ENCODE results near the gene VPS9D1.
A peak's percentile ranks its signal among the peaks of the same experiment; 100 is the strongest.
"Not testable (repeated sequence)": the region's sequence is repeated elsewhere in the genome, so short reads cannot be mapped to it uniquely, and the experiment has no call there.

VPS9D1 gene

GRCh38 chr16:89693931-89694783 is 26.5 kb downstream of the VPS9D1 start:
- no peak for DNase-seq (ENCODE audit: low read depth in 2 of 2)

GRCh38 chr16:89693289-89693731 is 27.4 kb downstream of the VPS9D1 start:
- no peak for DNase-seq (ENCODE audit: low read depth in 2 of 2)

DNA sequence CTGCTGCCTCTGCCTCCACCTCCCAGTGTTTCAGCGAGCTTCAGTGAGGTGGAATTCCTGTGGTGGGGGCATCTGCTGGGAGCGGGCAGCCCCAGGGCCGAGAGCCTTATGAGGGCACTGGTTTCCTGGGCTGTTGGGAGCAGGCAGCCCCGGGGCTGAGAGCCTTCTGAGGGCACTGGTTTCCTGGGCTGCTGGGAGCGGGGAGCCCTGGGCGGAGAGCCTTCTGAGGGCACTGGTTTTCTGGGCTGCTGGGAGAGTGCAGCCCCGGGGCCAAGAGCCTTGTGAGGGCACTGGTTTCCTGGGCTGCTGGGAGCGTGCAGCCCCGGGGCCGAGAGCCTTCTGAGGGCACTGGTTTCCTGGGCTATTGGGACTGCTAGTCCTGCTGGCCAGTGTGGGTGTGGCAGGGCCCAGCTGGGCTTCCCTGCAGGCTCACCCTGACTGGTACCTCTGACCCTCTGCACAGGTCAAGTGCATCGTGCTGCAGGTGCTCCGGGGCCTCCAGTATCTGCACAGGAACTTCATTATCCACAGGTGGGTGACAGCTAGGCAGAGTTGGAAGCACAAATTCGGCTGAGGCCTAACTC is 28.6 kb downstream of the VPS9D1 start:
- no peak for DNase-seq (ENCODE audit: low read depth in 2 of 2)

GRCh38 chr16:89691231-89691985 is 29.3 kb downstream of the VPS9D1 start:
- DNase-seq (ENCODE audit: low read depth in 2 of 2), result no peak

- no peak for DNase-seq (ENCODE audit: low read depth in 2 of 2)
These were observed 30.3 kb downstream of the VPS9D1 start for GRCh38 chr16:89690392-89690901.

- not testable (repeated sequence) for DNase-seq (ENCODE audit: low read depth in 2 of 2)
These were observed 31.1 kb downstream of the VPS9D1 start for GRCh38 chr16:89689621-89690020.

DNA sequence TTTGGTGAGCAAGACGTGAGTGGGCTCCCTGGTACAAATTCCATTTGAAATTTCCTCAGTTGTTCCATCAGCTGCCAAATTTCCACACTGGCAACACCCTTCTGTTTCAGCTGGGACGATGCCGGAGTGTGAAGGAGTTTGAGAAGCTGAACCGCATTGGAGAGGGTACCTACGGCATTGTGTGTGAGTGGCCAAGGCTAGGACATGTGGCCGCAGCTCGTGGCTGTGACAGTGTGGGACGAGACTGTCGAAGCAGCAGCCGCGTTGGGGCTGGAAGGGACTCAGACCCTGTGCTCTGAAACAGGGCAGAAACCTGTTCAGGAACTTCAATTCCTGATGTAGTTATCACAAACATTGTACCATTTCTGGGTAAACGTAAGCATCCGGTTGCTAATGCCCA is 31.6 kb downstream of the VPS9D1 start:
- no peak for DNase-seq (ENCODE audit: low read depth in 2 of 2)

DNA sequence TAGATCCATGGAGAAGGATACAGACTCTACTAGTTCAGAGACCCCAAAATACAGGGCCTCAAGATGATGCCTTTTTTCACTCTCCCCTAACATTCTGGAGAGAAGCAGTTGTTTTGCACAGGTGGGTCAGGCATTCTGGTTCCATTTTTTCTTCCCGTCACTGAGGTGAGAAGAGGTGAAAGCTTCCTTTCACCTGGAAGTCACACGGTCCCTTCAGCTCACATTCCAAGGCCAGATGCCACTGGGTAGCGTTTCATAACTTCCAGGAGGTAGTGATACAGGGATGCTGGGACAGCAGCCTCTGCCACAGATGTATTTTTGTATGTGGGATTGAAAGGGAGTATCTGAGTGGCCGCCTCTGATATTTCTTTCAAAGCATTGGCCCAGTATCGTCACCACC is 32.3 kb downstream of the VPS9D1 start:
- no peak for DNase-seq (ENCODE audit: low read depth in 2 of 2)

DNA sequence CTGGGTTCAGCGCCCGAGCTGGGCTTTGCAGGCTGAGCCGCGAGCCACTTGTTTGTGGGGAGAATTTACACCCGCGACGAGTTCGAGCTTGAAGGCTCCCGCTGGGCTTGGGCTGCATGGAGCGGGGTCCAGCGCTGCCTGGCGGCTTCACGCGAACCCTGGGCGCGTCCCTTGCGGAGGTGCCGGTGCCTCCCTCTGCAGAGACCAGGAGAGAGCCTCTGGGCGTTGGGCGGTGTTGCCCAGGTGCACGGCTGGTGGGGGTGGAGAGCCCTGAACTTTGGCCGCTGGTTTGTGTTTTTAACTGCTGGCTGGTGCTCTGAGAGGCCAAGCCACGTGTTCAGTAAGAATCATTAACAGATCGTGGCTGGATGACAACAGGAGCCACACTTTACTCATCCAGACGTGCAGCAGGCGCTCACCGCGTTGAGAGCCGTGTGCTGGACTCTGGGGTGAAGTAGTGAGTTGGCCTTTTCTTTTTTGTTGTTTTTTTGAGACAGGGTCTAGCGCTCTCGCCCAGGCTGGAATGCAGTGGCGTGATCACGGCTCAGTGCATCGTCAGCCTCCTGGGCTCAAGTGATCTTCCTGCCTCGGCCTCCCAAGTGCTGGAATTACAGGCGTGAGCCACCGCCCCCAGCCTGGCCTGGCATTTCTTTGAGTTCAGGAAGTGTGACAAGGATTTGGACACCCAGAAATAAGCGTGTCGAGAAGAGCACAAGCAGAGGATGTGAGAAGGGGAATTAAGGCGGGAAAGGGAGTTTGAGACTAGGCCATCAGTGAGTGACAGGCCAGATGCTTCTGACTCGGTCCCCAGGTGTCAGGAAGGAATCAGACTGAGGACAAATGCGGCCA is 33.4 kb downstream of the VPS9D1 start:
- DNase-seq (ENCODE audit: low read depth in 2 of 2), result no peak

- peak; percentile 85 to 87 for DNase-seq (ENCODE audit: low read depth in 2 of 2)
These were observed 34.1 kb downstream of the VPS9D1 start, which contains the start of gene CDK10 for GRCh38 chr16:89686520-89687091. Gene CDK10 (plus strand): TSS chr16:89686689. CDS start chr16:89686711, 22 bp downstream.

- DNase-seq (ENCODE audit: low read depth in 2 of 2), result no peak
These were observed 34.8 kb downstream of the VPS9D1 start for GRCh38 chr16:89685916-89686315.

GRCh38 chr16:89678258-89678657 is 42.4 kb downstream of the VPS9D1 start:
- no peak for DNase-seq (ENCODE audit: low read depth in 2 of 2)

DNA sequence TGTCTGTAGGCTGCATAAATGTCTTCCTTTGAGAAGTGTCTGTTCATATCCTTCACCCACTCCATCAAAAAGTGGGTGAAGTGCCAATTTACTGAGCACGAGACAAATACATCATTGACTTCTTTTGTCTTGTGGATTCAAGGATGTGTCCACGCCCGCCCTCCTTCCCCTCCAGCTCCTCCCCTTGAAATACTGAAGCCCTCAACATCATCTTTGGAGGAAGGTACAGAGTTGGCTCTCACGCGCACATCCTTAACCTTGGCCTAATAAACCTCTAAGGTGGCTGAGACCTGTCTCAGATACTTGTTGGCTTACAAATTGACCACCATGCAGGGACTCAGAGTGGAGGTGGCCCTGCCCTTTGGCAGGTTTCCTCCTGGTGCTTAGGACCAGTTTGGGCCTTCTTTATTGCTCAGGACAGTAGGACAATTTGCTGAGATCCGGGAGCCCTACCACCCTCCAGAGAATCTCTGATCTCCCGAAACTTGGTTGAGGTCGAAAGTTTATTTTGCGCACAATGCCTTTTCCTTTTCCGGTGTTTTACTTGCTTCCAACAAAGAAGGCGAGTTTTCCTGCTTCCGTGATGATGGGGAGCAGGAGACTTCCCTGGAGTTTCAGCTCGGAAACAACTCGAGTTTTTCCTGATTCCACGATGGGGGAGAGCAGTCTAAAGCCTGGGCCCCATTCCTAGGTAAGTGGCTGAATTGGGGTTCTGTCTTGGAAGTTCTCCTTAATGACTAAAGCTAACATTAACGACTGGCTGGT is 48.3 kb downstream of the VPS9D1 start:
- no peak for DNase-seq (ENCODE audit: low read depth in 2 of 2)

- DNase-seq (ENCODE audit: low read depth in 2 of 2), result not testable (repeated sequence)
These were observed 49.1 kb downstream of the VPS9D1 start for GRCh38 chr16:89671565-89671964.

- DNase-seq (ENCODE audit: low read depth in 2 of 2), result no peak
These were observed 49.9 kb downstream of the VPS9D1 start for GRCh38 chr16:89670496-89671431.

DNA sequence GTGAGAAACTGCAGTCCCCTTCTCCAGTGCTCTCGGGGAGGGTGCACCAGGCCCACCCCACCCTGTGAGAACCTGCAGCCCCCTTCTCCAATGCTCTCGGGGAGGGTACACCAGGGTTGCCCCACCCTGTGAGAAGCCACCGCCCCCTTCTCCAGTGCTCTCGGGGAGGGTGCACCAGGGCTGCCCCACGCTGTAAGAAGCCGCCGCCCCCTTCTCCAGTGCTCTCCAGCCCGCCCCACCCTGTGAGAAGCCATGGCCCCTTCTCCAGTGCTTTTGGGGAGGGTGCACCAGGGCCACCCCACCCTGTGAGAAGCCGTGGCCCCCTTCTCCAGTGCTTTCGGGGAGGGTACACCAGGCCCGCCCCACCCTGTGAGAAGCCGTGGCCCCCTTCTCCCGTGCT is 50.9 kb downstream of the VPS9D1 start:
- DNase-seq (ENCODE audit: low read depth in 2 of 2), result no peak

DNA sequence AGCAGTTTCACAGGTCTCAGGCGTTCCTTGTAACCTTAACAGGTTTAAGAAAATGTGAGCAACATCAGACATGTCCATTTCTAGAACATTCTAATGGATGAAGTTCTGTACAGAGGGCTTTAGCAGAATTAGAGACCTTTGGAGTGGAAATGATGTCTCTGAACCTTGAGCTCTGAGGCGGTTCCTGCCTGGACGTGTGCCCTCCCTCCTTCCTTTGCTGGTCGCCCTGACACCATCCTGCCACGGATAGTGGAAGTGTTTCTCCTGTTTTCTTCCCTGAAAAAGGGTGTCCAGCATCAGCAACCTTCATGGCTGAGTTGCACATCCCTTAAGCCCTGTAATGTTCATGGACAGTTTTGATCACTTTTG is 51.9 kb downstream of the VPS9D1 start:
- no peak for DNase-seq (ENCODE audit: low read depth in 2 of 2)

GRCh38 chr16:89667633-89668032 is 53.1 kb downstream of the VPS9D1 start:
- no peak for DNase-seq (ENCODE audit: low read depth in 2 of 2)

DNA sequence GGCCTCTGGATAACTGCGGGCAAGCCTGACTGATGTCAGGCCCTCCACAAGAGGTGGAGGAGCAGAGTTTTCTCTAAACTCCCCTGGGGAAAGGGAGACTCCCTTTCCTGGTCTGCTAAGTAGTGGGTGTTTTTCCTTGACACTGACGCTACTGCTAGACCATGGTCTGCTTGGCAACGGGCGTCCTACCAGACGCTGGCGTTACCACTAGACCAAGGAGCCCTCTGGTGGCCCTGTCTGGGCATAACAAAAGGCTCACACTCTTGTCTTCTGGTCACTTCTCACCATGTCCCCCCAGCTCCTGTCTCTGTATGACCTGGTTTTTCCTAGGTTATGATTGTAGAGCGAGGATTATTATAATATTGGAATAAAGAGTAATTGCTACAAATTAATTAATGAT is 53.7 kb downstream of the VPS9D1 start:
- DNase-seq (ENCODE audit: low read depth in 2 of 2), result not testable (repeated sequence)
